WI38 (cell line): ENCODE data around the gene DNAJC5.
"Not testable (repeated sequence)": the region's sequence is repeated elsewhere in the genome, so short reads cannot be mapped to it uniquely, and the experiment has no call there.

ENCODE experiments used
- H3K4me3 ChIP-seq: 2 replicates; pipeline ENCODE4 v1.5.1; 2011; ENCODE audit warnings: low read depth, mild to moderate bottlenecking, control low read depth, low read length
- CTCF ChIP-seq: IDR thresholded peaks from 2 replicates; pipeline ENCODE4 v1.5.1; 2012; ENCODE audit warnings: low read depth, mild to moderate bottlenecking, control low read depth, low read length

The DNAJC5 gene

DNA sequence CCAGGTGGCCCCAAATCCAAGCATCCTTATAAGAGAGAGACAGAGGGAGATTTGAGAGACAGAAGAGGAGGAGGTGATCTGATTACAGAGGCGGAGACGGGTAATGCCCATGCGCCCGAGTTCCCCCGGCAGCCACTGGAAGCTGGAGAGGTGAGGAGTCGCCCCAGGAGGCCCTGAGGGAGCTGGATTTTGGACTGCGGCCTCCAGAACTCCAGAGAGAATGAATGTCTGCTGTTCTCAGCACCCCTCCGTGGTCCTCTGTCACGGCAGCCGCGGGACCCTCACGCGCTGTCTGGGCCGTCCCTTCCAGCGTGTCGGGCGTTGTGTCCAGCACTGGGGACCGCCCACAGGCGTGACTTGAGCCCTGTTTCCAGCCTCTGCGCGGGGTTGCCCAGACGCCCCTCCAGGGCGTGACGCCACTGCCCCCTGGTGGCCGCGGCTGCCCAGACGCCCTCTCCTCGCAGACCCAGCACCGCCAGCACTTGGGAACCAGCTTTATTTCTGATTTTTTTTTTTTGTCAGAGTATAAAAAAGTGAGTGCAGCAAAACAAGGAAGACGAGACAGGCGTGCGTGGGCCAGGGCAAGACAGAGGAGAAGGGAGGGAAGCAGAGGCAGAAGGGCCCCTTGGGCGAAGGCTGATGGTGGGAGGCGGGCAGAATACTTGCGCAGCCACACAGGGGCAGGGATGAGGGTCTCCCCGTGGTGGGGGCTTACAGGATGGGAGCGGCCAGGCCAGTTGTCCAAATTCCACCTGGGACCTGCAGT lies 78.9 kb downstream of the DNAJC5 start:
- peak overlapping the region; percentile 37 for H3K4me3 ChIP-seq
- peak; percentile 95 for TF ChIP-seq CTCF

GRCh38 chr20:63974402-63975200 lies 79.7 kb downstream of the DNAJC5 start:
- no peak overlapping the region for H3K4me3 ChIP-seq
- TF ChIP-seq CTCF = no peak

DNA sequence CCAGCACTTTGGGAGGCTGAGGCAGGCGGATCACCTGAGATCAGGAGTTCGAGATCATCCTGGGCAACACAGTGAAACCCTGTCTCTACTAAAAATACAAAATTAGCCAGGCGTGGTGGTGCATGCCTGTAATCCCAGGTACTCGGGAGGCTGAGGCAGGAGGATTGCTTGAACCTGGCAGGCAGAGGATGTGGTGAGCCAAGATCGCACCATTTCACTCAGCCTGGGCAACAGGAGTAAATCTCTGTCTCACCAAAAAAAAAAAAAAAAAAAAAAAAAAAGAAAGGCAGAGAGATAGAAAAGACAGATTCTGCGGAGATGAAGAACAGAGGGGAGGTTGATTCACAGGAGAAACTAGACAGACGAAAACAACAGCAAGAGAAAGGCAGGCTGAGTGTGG lies 81.6 kb downstream of the DNAJC5 start:
- not testable (repeated sequence) for H3K4me3 ChIP-seq

GRCh38 chr20:63976980-63977738 lies 82.2 kb downstream of the DNAJC5 start:
- no peak overlapping the region for H3K4me3 ChIP-seq
- TF ChIP-seq CTCF = no peak

DNA sequence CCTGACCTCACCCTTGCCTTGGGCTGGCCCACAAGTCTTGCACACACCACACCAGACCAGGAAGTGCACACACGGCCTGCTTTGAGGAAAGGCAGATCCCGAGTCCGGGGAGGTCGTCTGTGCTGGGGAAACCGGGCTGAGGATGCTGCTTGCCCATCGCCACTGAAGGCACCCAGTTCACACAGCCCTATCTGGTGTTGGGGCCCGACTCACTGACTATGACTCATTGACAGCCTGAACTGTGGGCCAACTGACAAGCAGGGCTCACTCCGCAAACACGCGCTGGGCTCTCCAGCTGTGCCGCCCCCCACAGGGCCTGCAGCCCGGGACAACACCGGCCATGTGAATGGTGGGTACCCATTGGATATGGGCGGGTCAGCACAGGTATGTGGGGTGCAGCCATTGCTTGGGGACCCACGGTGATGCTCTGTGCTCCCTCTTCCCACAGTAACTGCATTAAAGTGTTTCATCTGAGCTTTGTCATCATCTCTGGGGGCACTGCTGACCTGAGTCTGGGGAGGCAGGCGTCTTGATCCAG lies 82.9 kb downstream of the DNAJC5 start:
- no peak overlapping the region for H3K4me3 ChIP-seq
- no peak for TF ChIP-seq CTCF

DNA sequence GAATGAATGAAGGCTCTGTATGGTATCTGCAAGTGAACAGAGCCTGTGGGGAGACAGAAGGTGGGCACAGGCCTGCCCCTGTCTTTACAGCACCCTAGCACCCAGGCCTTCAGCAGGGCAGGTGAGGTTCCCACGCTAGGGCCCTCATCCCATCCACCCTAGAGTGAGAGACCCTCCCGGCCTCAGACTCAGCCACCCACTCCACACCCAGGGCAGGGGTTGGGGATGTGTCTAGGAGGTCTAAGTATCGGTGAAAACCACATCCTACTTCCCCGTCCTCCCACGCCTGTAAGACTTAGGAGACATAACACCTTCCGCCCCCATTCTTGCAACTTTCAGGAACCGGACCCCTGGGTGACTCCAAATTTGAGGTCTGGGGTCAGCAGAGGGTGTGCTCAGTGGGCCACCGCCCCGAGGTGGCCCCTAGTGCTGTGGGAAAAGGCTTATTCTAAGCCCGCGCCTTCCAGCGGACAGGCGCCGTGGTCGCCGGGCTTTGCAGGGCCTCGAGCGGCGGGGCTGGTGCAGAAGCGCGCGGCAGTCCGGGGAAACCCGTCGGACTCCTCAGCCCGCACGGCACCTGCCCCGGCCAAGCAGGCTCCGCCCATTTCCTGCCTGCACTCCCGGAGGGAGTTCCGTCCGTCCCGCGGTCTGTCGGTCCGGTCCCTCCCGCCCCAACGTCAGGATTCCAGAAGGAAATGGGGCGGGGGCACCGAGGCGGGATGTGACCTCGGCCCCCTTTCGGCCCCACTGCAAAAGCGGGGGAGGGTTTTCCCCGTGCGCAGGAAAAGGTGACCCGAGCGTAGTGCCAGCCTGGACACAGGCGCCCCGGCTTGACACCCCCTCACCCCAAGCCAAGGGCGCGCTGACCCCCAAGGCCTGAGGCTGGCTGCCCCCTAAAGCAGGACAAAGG lies 83.6 kb downstream of the DNAJC5 start:
- no peak for TF ChIP-seq CTCF
- H3K4me3 ChIP-seq = peak overlapping the region; percentile 54

DNA sequence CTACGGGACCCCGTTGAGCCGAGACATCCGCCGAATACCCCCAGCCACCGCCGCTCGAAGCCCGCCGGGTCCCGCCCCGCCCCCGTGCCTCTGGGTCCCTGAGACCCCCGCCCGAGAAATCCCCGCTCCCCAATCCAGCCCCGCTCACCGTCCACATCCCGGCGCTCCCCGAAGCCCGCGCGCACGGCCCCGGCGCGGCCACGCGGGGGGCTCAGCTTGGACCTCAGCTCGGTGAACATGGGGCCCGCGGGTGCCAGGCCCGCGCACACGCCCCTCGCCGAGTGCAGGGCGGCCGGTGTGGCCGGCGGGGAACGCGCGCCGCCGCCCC lies 84.3 kb downstream of the DNAJC5 start:
- TF ChIP-seq CTCF = no peak
- H3K4me3 ChIP-seq = peak overlapping the region; percentile 54
